Lung (tissue), 12 donors: ENCODE measurements around the gene CIRBP. TPM values are rescaled to one million over a fixed set of nuclear protein-coding genes. Genes with fewer than 3 reads are reported as not detected.

Experiments
- ATAC-seq: fragments of 200-7000 bp; cut with Tn5 transposase; one replicate; pipeline ENCODE4 v1.9.1; 2020; ENCODE audit warnings: moderate number of reproducible peaks; ENCODE audit not compliant: insufficient read depth, low FRiP score
- DNase-seq, 3 donors: peaks; one replicate each; pipeline ENCODE4 v3.0.0-alpha.2; 2013 to 2017
- H3K27ac ChIP-seq, 2 donors: one replicate each; pipeline ENCODE4 v1.5.1; 2013; ENCODE audit warnings: mild to moderate bottlenecking in 2 of 2, moderate library complexity in 2 of 2, control low read depth in 1 of 2, inconsistent platforms in 1 of 2, low read depth in 1 of 2, low read length in 1 of 2
- H3K27me3 ChIP-seq, 3 donors: one replicate each; pipeline ENCODE4 v1.5.1; 2013; ENCODE audit warnings: low read length in 2 of 3; ENCODE audit not compliant: control insufficient read depth in 3 of 3, insufficient read depth in 3 of 3
- H3K36me3 ChIP-seq, 4 donors: one replicate each; pipeline ENCODE4 v1.5.1; 2013; ENCODE audit warnings: low read length in 4 of 4, mild to moderate bottlenecking in 1 of 4, moderate library complexity in 1 of 4; ENCODE audit not compliant: control insufficient read depth in 4 of 4, insufficient read depth in 4 of 4
- H3K4me1 ChIP-seq, 5 donors: one replicate each; pipeline ENCODE4 v1.5.1; 2013; ENCODE audit warnings: low read length in 5 of 5, mild to moderate bottlenecking in 2 of 5, moderate library complexity in 1 of 5; ENCODE audit not compliant: control insufficient read depth in 5 of 5, insufficient read depth in 5 of 5
- H3K4me3 ChIP-seq: one replicate; pipeline ENCODE4 v1.5.1; 2013; ENCODE audit warnings: mild to moderate bottlenecking, control low read depth, moderate library complexity
- H3K9ac ChIP-seq, 2 donors: one replicate each; pipeline ENCODE4 v1.5.1; 2013; ENCODE audit warnings: low read length in 2 of 2, control low read depth in 1 of 2; ENCODE audit not compliant: insufficient read depth in 1 of 2
- H3K9me3 ChIP-seq, 4 donors: one replicate each; pipeline ENCODE4 v1.5.1; 2013; ENCODE audit warnings: low read length in 3 of 4, mild to moderate bottlenecking in 1 of 4, moderate library complexity in 1 of 4; ENCODE audit not compliant: control insufficient read depth in 4 of 4, insufficient read depth in 3 of 4
- CTCF ChIP-seq: IDR thresholded peaks from 2 replicates; pipeline ENCODE4 v1.5.1; 2012; ENCODE audit warnings: mild to moderate bottlenecking; ENCODE audit errors: control extremely low read depth, extremely low read depth
- WGBS, 2 donors: extraction: QIAGEN DNeasy Blood & Tissue Kit; methylation state at CpG; one replicate each; pipeline ENCODE4 v1.1.7; 2013; 5-methylcytosine and 5-hydroxymethylcytosine counted together
- polyA plus RNA-seq, 2 donors: library from polyadenylated mRNA; stranded (reverse); fragments of 200-250 nt; gene quantifications; one replicate each; pipeline ENCODE4 v1.2.1, GENCODE V29; 2013
- total RNA-seq, 2 donors: library from RNA; depleted of rRNA in 1 of 2; stranded (reverse); fragments of >200 nt in 1 of 2; gene quantifications; one replicate each; pipeline ENCODE4 v1.2.1, GENCODE V29; 2014 to 2021
- donor health status: control.
- donor health status: control.
- donor health status: Bipolar disorder and iron deficiency.
- donor health status: healthy.
- donor health status: DM: yes; HTN: yes; CAD: no.

Gene CIRBP
- total and polyA plus RNA-seq, 4 donors = 313 to 488 (median 439) TPM

- 66 to 77% methylated on average over 25 of the region's 25 CpGs for WGBS, 2 donors
- Histone ChIP-seq H3K27me3 (peaks cover 0 to 10% (median 6%) of the 10 kb centered on the region in 3 donors), H3K9ac (no peak overlapping the region), H3K36me3 (no peaks in the 10 kb centered on the region), H3K9me3 (peaks cover 0 to 1% (median 0%) of the 10 kb centered on the region in 4 donors), H3K27ac (no peak overlapping the region), H3K4me1 (peaks cover 0 to 10% (median 0%) of the 10 kb centered on the region in 5 donors), H3K4me3 (no peak overlapping the region)
- no peak for DNase-seq
- TF ChIP-seq CTCF = no peak
- no peak for ATAC-seq
Measured at GRCh38 chr19:1291761-1292418, 22.8 kb downstream of the CIRBP start.

GRCh38 chr19:1292419-1293151 lies 23.5 kb downstream of the CIRBP start:
- Histone ChIP-seq H3K36me3 (no peaks in the 10 kb centered on the region), H3K4me1 (peaks cover 0 to 10% (median 0%) of the 10 kb centered on the region in 5 donors), H3K9me3 (no peaks in the 10 kb centered on the region), H3K27ac (no peak overlapping the region), H3K27me3 (peaks cover 0 to 8% (median 6%) of the 10 kb centered on the region in 3 donors), H3K4me3 (no peak overlapping the region), H3K9ac (no peak overlapping the region)
- 85 to 90% methylated on average over 17 of the region's 17 CpGs for WGBS, 2 donors
- ATAC-seq (no peak), DNase-seq (no peak)
- no peak for TF ChIP-seq CTCF

- 76 to 83% methylated on average over 35 of the region's 35 CpGs for WGBS, 2 donors
- Histone ChIP-seq H3K27me3 (peaks cover 0 to 6% (median 5%) of the 10 kb centered on the region in 3 donors), H3K36me3 (no peaks in the 10 kb centered on the region), H3K27ac (no peak overlapping the region), H3K4me1 (peaks cover 0 to 6% (median 0%) of the 10 kb centered on the region in 5 donors), H3K9me3 (no peaks in the 10 kb centered on the region), H3K9ac (no peak overlapping the region), H3K4me3 (no peak overlapping the region)
- no peak for DNase-seq
- no peak for TF ChIP-seq CTCF
- ATAC-seq = no peak
Measured at GRCh38 chr19:1293782-1294604, 24.9 kb downstream of the CIRBP start.
